ENCODE results near the gene ST6GALNAC1. TPM values are rescaled to one million over a fixed set of nuclear protein-coding genes. Genes with fewer than 3 reads are reported as not detected.

The ST6GALNAC1 gene
- total and polyA plus RNA-seq, 5 donors, result 2.4 to 5.0 (median 3.2) TPM

- intact Hi-C loops (cut with DNase I), result loop anchor here in 2 of 4 donors (5.0 to 10.0 kb wide), 2 partner anchors 62 to 65 kb away; no protein-coding TSS in a partner anchor
- Histone ChIP-seq H3K27me3 (ENCODE audit: control insufficient read depth, insufficient read depth) (no peaks in the 10 kb centered on the region), H3K4me1 (ENCODE audit: control insufficient read depth, insufficient read depth, low read length) (no peaks in the 10 kb centered on the region), H3K27ac (ENCODE audit: low read length) (no peak overlapping the region), H3K4me3 (ENCODE audit: low read length) (no peak overlapping the region), H3K9me3 (ENCODE audit: control insufficient read depth, low read length) (no peaks in the 10 kb centered on the region)
- WGBS, result 37% methylated on average over 17 of the region's 17 CpGs
- DNase-seq (no peak), ATAC-seq (no peak)
These were observed 56.6 kb downstream of the ST6GALNAC1 start for GRCh38 chr17:76586741-76587487.

- DNase-seq, result peak; percentile 71 to 86 (median 85)
- Histone ChIP-seq H3K27me3 (ENCODE audit: control insufficient read depth, insufficient read depth) (no peaks in the 10 kb centered on the region), H3K4me1 (ENCODE audit: control insufficient read depth, insufficient read depth, low read length) (no peaks in the 10 kb centered on the region), H3K9me3 (ENCODE audit: control insufficient read depth, low read length) (no peaks in the 10 kb centered on the region), H3K4me3 (ENCODE audit: low read length) (peak within 1 kb of the TSS; percentile 55), H3K27ac (ENCODE audit: low read length) (no peak within 1 kb of the TSS)
- peak; percentile 89 to 92 for ATAC-seq
- WGBS, result under 1% methylated on average over 84 of the region's 84 CpGs
- intact Hi-C loops (cut with DNase I), result loop anchor here in 2 of 4 donors (5.0 to 10.0 kb wide), 2 partner anchors 61 to 64 kb away; no protein-coding TSS in a partner anchor
These were observed 57.6 kb downstream of the ST6GALNAC1 start, which contains the start of gene ST6GALNAC2 for GRCh38 chr17:76585649-76586593. ST6GALNAC2 (minus strand) TSS chr17:76585860; CDS start chr17:76585808, 52 bp downstream.

GRCh38 chr17:76585033-76585648, 58.4 kb downstream of the ST6GALNAC1 start:
- H3K27ac ChIP-seq (ENCODE audit: low read length), result no peak overlapping the region
- WGBS, result 2% methylated on average over 62 of the region's 62 CpGs
- peak overlapping the region; percentile 55 for H3K4me3 ChIP-seq (ENCODE audit: low read length)
- ATAC-seq (peak; percentile 48 to 58), DNase-seq (peak; percentile 57 to 74 (median 73))
- intact Hi-C loops (cut with DNase I), result loop anchor here in 2 of 4 donors (5.0 to 10.0 kb wide), 2 partner anchors 60 to 63 kb away; no protein-coding TSS in a partner anchor
- no peaks in the 10 kb centered on the region for H3K27me3 ChIP-seq (ENCODE audit: control insufficient read depth, insufficient read depth)
- H3K4me1 ChIP-seq (ENCODE audit: control insufficient read depth, insufficient read depth, low read length), result no peaks in the 10 kb centered on the region
- no peaks in the 10 kb centered on the region for H3K9me3 ChIP-seq (ENCODE audit: control insufficient read depth, low read length)

GRCh38 chr17:76584427-76585032, 59.0 kb downstream of the ST6GALNAC1 start:
- intact Hi-C loops (cut with DNase I), result loop anchor here in 2 of 4 donors (5.0 to 10.0 kb wide), 2 partner anchors 60 to 62 kb away; no protein-coding TSS in a partner anchor
- DNase-seq (no peak), ATAC-seq (peak in 1 of 2 donors; percentile 10)
- H3K9me3 ChIP-seq (ENCODE audit: control insufficient read depth, low read length), result no peaks in the 10 kb centered on the region
- no peaks in the 10 kb centered on the region for H3K4me1 ChIP-seq (ENCODE audit: control insufficient read depth, insufficient read depth, low read length)
- WGBS, result 26% methylated on average over 17 of the region's 17 CpGs
- no peak overlapping the region for H3K27ac ChIP-seq (ENCODE audit: low read length)
- no peaks in the 10 kb centered on the region for H3K27me3 ChIP-seq (ENCODE audit: control insufficient read depth, insufficient read depth)
- peak overlapping the region; percentile 55 for H3K4me3 ChIP-seq (ENCODE audit: low read length)

GRCh38 chr17:76582660-76583059, 60.9 kb downstream of the ST6GALNAC1 start:
- no peak for DNase-seq
- no peak overlapping the region for H3K27ac ChIP-seq (ENCODE audit: low read length)
- intact Hi-C loops (cut with DNase I), result loop anchor here in 1 of 4 donors (10.0 kb wide), 1 partner anchor 58 kb away; no protein-coding TSS in a partner anchor
- H3K4me3 ChIP-seq (ENCODE audit: low read length), result no peak overlapping the region
- 29% methylated on average over 3 of the region's 3 CpGs for WGBS
- H3K9me3 ChIP-seq (ENCODE audit: control insufficient read depth, low read length), result no peaks in the 10 kb centered on the region
- no peaks in the 10 kb centered on the region for H3K27me3 ChIP-seq (ENCODE audit: control insufficient read depth, insufficient read depth)
- no peaks in the 10 kb centered on the region for H3K4me1 ChIP-seq (ENCODE audit: control insufficient read depth, insufficient read depth, low read length)
- ATAC-seq, result no peak

- Histone ChIP-seq H3K27me3 (ENCODE audit: control insufficient read depth, insufficient read depth) (no peaks in the 10 kb centered on the region), H3K4me1 (ENCODE audit: control insufficient read depth, insufficient read depth, low read length) (no peaks in the 10 kb centered on the region), H3K4me3 (ENCODE audit: low read length) (no peak overlapping the region), H3K27ac (ENCODE audit: low read length) (no peak overlapping the region), H3K9me3 (ENCODE audit: control insufficient read depth, low read length) (no peaks in the 10 kb centered on the region)
- intact Hi-C loops (cut with DNase I), result loop anchor here in 1 of 4 donors (10.0 kb wide), 1 partner anchor 57 kb away; no protein-coding TSS in a partner anchor
- WGBS, result 90% methylated on average over 5 of the region's 5 CpGs
- ATAC-seq (no peak), DNase-seq (no peak)
These were observed 62.0 kb downstream of the ST6GALNAC1 start for GRCh38 chr17:76581515-76581914.

GRCh38 chr17:76579281-76579680, 64.3 kb downstream of the ST6GALNAC1 start:
- ATAC-seq (no peak), DNase-seq (no peak)
- H3K27me3 ChIP-seq (ENCODE audit: control insufficient read depth, insufficient read depth), result no peaks in the 10 kb centered on the region
- intact Hi-C loops (cut with DNase I), result loop anchor here in 1 of 4 donors (5.0 kb wide), 1 partner anchor 33 kb away; no protein-coding TSS in a partner anchor
- H3K4me1 ChIP-seq (ENCODE audit: control insufficient read depth, insufficient read depth, low read length), result no peaks in the 10 kb centered on the region
- no peak overlapping the region for H3K27ac ChIP-seq (ENCODE audit: low read length)
- H3K9me3 ChIP-seq (ENCODE audit: control insufficient read depth, low read length), result no peaks in the 10 kb centered on the region
- 94% methylated on average over 2 of the region's 2 CpGs for WGBS
- H3K4me3 ChIP-seq (ENCODE audit: low read length), result no peak overlapping the region

- WGBS, result 76% methylated on average over 5 of the region's 5 CpGs
- no peaks in the 10 kb centered on the region for H3K4me1 ChIP-seq (ENCODE audit: control insufficient read depth, insufficient read depth, low read length)
- no peak overlapping the region for H3K4me3 ChIP-seq (ENCODE audit: low read length)
- intact Hi-C loops (cut with DNase I), result loop anchor here in 1 of 4 donors (5.0 kb wide), 1 partner anchor 34 kb away; no protein-coding TSS in a partner anchor
- ATAC-seq, result no peak
- no peak for DNase-seq
- no peak overlapping the region for H3K27ac ChIP-seq (ENCODE audit: low read length)
- no peaks in the 10 kb centered on the region for H3K9me3 ChIP-seq (ENCODE audit: control insufficient read depth, low read length)
- H3K27me3 ChIP-seq (ENCODE audit: control insufficient read depth, insufficient read depth), result no peaks in the 10 kb centered on the region
These were observed 65.2 kb downstream of the ST6GALNAC1 start for GRCh38 chr17:76578376-76578775.

GRCh38 chr17:76577876-76578275, 65.7 kb downstream of the ST6GALNAC1 start:
- intact Hi-C loops (cut with DNase I), result loop anchor here in 1 of 4 donors (5.0 kb wide), 1 partner anchor 34 kb away; no protein-coding TSS in a partner anchor
- Histone ChIP-seq H3K4me1 (ENCODE audit: control insufficient read depth, insufficient read depth, low read length) (no peaks in the 10 kb centered on the region), H3K9me3 (ENCODE audit: control insufficient read depth, low read length) (no peaks in the 10 kb centered on the region), H3K4me3 (ENCODE audit: low read length) (no peak overlapping the region), H3K27ac (ENCODE audit: low read length) (no peak overlapping the region), H3K27me3 (ENCODE audit: control insufficient read depth, insufficient read depth) (no peaks in the 10 kb centered on the region)
- ATAC-seq, result no peak
- 96% methylated on average over 7 of the region's 7 CpGs for WGBS
- no peak for DNase-seq

- H3K9me3 ChIP-seq (ENCODE audit: control insufficient read depth, low read length), result no peaks in the 10 kb centered on the region
- ATAC-seq (no peak), DNase-seq (no peak)
- no peaks in the 10 kb centered on the region for H3K4me1 ChIP-seq (ENCODE audit: control insufficient read depth, insufficient read depth, low read length)
- 87% methylated on average over 9 of the region's 9 CpGs for WGBS
- H3K27ac ChIP-seq (ENCODE audit: low read length), result no peak overlapping the region
- H3K4me3 ChIP-seq (ENCODE audit: low read length), result no peak overlapping the region
- H3K27me3 ChIP-seq (ENCODE audit: control insufficient read depth, insufficient read depth), result no peaks in the 10 kb centered on the region
- intact Hi-C loops (cut with DNase I), result loop anchor here in 1 of 4 donors (5.0 kb wide), 1 partner anchor 36 kb away; no protein-coding TSS in a partner anchor
These were observed 67.4 kb downstream of the ST6GALNAC1 start for GRCh38 chr17:76576189-76576588.

All from right cardiac atrium (tissue), 5 donors.